Measurements from ENCODE around the gene PTTG1IP. TPM values are rescaled to one million over a fixed set of nuclear protein-coding genes. Genes with fewer than 3 reads are reported as not detected.

The PTTG1IP gene
- total RNA-seq, 1 donor from 2014 or later: 81.9 TPM

DNA sequence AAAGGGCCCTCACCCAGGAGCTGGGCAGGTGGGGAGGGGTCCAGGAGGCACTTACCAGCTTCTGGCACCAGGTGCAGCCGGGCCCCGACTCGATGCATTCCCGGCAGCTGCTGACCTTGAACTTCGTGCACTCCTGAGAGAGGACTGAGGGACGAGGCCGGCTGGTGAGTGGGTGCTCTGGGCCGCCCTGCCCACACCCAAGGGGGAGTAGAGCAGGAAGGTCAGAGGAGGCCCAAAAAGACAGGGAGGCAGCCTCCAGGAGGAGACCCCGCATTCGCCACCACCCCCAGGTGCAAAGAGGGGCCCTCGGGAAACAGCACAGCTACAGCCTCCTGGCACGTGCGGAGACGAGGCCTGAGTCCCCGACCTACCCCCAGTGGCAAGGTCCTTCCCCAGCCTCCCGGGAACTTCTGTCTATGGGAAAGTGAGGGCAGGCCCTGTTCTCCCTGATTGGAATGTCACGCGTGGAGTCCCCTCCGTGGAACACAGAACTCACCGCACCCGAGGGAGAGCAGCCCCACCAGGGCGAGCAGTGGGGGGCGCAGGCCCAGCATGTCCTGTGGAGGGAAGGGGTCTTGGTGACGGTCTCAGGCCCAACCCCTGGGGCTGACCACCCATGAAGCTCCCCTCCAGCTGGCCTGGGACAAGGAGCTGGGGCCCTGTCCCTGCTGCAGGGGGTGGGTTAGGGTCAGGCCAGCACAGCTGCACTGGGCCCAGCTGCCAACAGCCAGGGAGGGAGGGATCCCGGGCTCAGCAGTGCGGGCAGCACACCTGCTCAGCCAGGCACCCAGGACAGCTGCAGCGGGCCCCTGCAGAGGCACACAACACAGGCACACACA lies 37.0 kb upstream of the PTTG1IP start:
- intact Hi-C loops (cut with micrococcal nuclease): loop anchor here (5.0 kb wide), 1 partner anchor 38 kb away; the partner anchor contains the start of gene PTTG1IP

DNA sequence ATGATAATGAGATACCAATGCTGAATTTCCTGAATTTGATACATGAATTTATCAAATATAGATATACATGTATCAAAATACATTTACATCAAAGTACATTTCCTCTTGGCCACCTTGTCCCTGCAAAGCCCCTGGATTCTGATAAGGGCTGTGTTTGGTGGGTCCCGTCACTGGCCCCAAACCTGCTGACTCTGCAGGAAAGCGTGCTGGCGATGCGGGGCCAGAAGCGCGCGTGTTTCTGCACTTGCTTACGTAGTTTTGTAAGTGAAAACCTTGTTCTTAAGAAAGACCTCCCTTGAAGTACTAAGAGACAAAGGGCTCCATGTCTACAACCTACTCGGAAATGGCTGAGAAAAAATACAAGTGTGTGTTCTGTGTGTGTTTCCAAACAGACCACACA lies 36.2 kb upstream of the PTTG1IP start:
- intact Hi-C loops (cut with micrococcal nuclease): loop anchor here (5.0 kb wide), 1 partner anchor 37 kb away; the partner anchor contains the start of gene PTTG1IP

DNA sequence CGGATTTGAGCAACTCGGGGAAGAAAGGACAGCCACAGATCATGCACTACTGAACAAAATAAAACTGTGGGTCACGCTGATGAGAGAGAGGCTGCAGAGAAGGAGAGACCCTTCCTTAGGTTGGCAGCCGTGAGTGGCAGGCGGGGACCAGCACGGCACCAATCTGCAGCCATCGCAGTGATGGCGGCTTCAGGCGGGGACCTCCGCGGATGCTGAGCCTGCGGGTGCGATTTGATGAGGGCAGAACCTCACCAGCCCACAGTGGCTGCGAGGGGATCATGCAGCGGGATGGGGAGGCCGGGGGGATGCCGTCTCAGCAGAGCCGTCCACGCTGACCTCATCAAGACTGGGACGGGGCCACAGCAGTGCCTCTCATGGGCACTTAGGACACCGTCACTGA lies 35.4 kb upstream of the PTTG1IP start:
- intact Hi-C loops (cut with micrococcal nuclease): no loop called here

DNA sequence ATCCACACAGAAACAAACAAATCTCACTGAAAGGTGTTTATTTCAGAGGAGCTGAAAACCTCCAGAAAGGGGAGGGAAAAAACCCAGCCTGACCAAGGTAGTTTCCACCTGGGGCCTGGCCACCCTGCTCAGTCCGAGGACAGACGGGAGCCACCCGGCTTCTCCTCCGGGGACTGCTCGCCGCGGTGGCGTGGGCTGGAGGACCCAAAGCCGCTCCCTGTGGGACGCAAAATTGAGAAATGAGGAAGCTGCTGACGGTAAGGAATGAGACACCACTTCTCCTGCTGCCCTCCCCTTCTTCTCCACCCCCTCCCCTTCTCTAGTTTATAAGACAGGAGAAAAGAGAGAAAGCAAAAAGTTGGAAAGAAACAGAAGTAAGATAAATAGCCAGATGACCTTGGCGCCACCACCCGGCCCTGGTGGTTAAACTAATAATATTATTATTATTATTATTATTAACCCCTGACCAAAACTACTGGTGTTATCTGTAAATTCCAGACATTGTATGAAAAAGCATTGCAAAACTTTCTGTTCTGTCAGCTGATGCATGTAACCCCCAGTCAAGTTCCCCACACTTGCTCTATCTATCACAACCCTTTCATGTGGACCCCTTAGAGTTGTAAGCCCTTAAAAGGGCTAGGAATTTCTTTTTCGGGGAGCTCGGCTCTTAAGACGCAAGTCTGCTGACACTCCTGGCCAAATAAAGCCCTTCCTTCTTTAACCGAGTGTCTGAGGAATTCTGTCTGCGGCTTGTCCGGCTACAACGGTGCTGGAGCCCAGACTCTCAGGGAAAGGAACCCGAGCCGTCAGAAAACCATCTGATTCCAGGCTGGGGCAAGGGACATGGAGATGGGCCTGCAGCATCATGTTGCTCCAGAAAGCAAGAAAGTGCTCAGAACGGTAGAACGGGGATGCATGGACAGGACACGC lies 34.7 kb upstream of the PTTG1IP start:
- intact Hi-C loops (cut with micrococcal nuclease): no loop called here

DNA sequence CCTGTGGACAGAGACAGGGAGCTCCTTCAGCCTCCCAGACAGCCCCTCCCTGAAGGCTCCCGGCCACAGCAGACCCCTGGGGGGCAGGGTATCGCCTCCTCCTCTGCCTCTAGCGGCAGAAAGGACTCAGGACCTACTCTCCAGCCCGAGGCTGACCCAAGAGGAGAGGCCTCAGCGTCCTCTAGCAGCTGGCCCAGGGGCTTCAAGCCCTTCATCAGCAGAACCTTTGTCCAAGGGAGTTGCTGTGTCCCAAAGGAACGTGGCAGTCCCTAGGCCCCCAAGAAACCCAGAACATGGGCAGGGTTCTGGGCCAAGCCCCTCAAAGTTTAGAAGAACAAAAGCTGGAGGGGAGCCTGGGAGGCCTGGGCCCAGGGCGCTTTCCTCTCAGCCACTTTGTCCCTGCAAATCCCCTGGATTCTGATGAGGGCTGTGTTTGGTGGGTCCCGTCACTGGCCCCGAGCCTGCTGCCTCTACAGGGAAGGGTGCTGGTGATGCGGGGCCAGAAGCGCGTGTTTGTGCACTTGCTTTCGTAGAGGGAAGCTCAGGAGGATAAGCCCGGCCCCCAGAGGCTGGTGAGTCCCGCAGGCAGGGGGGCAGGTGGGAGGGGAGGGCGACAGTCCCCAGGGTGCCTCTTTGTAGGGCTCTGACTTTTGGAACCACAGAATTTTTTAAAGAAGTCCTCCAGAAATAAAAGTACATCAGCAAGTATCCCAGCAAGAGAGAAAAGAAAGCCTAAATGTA lies 33.9 kb upstream of the PTTG1IP start:
- intact Hi-C loops (cut with micrococcal nuclease): no loop called here

DNA sequence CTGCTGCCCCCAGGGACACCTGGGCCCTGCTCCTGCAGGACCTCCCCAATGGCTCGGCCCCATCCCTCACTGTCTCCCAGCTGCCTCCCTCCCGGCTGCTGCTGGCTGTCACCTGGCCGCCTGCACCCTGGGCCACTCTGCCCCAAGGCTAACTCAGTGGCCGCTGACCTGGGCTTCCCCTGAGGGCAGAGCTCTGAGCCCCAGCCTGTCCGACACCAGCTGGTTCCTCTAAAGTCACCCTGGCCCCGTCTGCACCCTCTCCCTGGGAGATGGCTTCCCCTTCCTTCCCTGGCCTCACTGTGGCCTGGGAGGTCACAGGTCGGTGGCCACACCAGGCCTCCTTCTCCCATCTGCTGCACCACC lies 32.2 kb upstream of the PTTG1IP start:
- intact Hi-C loops (cut with micrococcal nuclease): no loop called here

DNA sequence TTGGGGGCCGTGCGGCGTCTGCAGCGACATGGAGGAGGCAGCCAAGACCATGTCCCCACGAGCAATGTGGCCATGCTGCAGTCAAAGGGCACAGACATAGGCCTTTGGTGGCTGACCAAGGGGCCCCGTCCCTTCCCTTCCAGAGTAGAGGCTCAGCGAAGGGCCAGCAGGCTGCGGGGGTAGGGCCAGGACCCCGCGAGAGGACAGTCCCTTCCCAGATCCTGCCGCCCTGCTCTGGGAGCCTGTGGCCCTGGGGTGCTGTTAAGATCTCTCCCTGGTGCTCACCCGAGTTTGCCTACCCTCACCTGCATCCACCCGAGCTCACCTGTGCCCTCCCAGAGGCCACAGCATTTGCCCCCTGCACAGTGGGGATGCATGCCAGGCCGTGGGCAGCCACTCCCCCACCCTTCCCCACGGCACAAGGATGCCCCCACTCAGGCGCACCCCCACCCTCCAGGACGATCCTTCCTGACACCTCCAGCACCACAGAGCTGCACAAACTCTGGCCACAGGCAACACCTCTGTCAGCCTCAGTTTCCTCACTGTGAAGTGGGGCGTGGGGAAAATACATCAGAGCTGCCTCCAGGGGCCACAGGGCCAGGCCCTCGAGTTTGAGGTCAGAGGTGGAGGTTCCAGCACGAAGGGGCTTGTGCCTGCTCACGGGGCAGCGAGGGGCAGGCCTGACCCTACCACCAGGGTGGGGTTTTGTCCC lies 31.7 kb upstream of the PTTG1IP start:
- intact Hi-C loops (cut with micrococcal nuclease): no loop called here

DNA sequence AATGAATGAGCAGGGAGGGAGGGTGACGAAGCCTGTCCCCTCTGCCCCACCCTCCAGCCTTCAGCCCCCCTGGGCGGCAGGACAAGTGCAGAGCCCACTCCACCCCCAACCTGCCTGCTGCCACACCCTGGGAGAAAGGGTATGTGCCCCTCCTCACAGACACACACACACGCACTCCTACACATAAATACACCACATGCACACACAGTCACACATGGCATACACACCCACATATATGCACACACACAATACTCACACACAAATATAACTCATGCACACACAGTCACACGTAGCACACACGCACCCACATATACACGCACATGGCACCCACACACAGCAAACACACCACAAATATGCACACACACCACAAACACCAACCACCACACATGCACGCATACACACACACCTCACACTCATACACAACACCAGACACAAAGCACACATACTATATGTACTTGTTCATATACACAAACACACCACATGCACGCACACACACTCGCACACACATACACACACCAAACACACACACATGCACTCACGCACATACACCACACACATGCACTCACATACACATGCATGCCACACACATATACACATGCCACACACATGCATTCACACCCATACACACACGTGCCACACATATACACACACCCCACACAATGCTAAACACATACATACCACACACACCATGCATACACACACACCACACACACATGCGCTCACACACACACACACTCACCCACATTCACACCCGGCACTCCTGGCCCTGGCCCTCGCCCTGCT lies 30.8 kb upstream of the PTTG1IP start:
- intact Hi-C loops (cut with micrococcal nuclease): no loop called here

DNA sequence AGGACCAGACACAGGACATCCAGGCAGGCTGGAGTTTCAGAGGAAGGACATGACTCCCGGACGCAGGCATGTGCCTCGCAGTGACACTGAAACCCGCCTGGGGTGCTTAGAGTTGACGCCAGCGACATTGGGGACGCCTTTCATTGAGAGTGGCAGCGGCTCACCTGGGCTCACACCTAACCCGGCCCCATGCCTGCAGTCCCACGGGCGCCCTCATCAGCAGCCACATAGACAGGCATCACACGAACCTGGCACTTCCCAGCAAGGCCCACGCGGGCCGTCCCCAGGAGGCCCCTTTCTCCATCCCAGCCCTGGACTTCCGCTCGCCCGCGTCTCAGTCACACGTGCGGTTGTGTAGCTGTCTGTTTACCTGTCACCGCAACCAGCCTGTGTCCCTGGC lies 30.2 kb upstream of the PTTG1IP start:
- intact Hi-C loops (cut with micrococcal nuclease): no loop called here

DNA sequence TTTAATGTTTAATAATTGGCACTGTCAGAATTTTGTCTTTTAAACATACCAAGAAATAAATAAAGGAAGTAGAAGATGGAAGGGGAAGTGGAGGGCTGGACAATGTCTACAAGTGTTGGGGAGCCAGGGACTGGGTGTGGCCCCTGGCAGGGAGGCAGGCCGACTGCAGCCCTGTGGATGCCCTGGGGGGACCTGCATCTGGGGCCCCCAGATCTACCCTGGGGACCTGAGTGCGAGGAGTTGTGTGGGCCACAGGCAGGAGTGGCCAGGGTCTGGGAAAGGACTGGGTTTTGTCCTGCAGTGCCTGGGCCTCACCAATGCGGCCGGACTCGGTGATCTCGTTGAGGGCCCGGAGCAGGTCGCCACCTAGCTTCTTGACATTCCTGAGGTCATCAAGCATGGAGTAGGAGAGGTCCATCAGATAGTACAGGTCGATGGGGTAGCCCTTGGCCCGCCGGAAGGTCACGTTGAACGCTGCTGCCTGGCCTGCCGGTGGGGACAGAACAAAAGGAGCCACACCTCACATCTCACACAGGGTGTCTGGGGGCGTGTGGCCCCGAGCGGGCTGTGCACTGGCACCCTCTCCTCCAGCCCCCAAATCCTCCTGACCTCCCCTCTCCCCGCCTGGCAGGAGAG lies 29.7 kb upstream of the PTTG1IP start:
- intact Hi-C loops (cut with micrococcal nuclease): no loop called here

DNA sequence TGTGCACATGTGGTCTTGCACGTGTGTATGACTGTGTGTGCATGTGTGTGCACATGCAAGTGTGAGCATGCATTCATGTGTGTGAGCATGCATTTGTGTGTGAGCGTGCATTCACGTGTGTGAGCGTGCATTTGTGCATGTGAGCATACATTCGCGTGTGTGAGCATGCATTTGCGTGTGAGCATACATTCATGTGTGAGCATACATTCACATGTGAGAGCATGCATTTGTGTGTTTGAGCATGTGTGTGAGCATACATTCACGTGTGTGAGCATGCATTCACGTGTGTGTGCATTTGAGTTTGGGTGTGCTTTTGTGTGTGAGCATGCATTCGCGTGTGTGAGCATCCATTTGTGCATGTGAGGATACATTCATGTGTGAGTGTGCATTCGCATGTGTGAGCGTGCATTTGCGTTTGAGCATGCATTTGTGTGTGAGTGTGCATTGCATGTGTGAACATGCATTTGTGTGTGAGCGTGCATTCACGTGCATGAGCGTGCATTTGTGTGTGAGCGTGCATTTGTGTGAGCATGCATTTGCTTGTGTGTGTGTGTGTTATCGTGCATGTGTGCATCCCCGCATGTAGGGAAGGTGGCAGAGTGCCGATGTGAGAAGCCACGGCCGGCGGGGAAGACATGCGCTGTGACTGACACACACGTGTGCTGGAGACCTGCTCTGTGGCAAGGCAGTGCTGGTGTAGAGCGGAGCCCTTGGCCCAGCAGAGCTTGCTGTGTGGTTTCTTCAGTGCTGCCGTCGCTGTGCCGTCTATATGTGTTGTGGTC lies 29.0 kb upstream of the PTTG1IP start:
- intact Hi-C loops (cut with micrococcal nuclease): no loop called here

DNA sequence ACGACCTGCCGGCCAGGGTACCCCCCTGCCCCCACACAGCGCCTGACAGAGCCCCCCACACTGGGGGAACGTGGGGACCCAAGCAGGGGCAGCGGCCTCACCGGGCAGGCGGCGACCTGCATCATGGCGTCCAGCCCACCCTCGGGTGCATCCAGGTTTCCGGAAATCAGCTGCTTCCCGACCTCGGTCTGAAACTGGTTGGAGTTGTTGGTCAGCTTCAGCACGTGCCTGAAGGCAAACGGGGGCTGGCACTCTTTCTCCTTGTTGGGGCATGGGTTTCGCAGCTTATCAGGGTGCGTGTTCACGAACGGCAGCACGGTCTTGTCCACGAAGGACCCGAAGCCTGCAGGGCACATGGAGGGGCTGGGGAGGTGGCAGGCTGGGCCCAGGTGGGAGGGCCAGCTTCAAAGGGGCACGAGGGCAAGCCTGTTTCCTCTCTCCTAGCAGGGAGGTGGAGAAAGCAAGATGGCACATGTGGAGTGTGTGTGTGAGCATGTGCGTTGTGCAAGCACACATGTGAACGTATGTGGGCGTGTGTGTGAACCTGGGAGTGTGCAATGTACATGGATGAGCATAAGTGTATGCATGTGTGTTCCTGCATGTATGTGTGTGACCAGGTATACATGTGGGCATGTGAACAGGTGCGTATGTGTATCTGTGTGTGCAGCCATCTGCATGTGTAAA lies 28.0 kb upstream of the PTTG1IP start:
- intact Hi-C loops (cut with micrococcal nuclease): no loop called here

DNA sequence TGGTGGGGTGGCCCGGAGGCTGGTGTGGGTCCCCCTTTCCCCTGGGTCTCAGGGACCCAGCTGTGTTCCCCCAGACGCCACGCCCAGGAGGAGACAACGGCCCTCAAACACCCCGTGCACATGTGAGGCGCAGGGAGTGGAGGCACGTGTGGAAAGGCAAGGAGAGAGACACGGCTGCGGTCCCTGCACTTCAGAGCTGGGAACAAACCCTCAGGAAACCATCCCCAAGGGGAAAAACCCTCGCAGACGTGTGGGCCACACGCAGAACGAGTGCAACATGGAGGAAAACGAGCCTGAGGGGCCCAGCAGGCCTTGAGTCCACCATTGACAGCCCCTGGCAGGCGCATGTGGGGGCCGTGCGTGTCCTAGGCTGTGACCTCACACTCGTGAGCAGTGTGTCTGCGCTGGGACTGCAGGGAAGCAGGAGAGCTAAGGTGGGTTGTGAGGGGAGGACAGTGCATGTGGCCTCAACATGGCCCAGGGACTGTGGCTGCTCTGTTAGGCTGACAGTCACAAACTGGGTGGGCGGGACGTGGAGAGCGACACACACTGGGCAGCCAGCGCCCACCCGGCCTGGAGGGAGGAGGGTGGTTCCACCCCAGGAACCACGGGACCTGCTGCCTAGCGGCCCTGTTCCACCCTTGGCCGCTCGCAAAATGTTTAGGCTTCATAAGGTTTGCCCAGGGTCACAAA lies 27.2 kb upstream of the PTTG1IP start:
- intact Hi-C loops (cut with micrococcal nuclease): no loop called here

DNA sequence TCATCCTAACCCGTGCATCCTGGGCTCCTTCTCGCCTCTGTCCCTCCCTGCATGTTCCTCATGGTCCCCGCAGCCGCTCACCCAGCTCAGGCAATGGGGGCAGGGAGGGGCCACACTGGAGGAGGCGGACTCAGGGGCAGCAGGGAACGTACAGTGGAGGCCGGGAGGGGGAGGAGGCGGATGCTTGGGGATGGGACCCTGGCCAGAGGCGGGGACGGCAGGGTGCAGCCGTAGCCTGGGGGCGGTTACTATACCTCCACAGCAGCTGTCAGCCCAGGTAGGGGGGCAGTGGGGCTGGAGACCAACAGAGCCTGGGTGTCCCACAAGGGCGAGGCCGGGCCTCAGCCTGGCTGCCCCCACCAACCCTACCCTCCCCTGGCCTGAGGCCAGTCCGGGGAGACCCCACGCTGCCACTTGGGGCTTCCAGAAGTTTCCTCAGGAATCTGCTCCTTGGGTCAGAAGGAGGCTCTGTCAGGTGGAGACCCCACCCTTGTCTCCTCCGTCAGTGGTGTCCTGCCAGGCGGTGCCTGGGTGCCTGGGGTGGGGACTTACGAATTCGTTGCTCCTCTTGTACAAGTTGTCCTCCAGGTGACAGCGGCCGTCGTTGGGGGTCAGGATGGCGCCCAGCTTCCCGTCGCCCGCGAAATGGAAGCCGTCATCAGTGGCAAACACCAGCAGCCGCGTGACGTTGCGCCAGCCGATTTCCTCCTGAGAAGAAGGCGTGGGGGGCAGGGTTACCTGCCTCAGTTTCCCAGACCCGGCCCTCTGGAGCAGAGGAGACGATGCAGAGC lies 26.5 kb upstream of the PTTG1IP start:
- intact Hi-C loops (cut with micrococcal nuclease): no loop called here

DNA sequence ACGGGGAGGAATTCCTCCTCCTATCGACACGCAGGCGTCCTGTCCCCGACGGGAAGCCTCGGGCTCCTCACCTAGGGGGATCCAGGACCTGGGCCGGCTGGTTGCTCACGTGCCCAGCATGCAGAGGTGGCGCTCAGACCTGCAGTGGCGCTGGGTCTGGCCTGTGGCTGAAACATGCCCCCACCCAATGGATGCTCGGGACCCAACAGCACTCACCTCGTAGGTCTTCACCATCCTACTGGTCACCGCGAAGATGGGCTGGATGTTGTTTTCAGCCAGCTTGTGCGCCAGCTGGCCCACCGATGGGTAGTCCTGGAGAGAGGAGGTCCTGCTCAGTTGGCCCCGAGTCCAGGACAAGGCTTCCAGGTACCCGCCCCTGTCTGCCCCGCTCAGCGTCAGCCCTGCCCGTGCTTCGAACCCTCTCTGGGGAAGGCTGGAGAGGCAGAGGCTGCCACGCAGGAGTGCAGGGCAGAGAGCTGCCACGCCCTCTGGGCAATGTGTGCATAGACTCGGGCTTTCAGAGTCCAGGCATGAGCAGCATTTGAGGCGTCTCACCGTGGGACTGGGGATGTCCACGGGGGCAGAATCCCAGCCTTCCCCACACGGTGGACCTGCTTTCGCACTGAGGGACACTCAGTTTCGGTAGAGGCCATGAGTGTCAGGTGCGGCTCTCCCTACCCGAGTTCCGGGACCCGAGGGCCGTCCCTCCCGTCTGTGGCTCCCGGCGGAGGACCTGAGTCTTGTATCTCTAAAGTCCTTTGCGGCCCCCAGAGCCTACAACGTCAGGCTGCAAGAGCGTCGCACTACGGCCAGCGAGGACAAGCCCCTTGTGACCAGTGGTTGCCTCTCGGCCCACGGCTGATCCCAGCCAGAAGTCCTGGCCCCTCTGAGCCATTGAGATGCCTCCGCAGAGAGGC lies 25.6 kb upstream of the PTTG1IP start:
- intact Hi-C loops (cut with micrococcal nuclease): no loop called here

DNA sequence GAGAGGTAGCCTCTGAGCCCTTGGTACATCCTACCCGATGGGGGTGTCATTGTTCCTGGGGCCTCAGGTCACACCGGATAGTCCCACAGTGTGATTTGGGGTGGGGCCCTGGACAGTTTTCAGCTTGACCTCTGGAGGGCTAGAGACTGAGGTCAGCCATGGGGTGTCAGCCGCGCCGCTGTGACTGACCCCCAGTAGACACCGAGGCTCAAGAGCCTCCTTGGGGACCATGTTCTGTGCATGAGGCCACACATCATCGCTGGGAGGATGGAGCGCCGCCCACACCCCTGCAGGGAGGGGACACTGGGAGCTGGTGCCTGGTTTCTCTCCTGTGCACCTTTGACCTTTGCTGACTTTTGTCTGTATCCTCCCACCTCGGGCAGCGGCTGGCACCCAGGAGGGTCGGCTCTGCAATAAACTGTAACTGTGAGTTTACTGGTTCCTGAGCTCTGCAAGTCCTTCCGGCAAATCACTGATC lies 24.6 kb upstream of the PTTG1IP start:
- intact Hi-C loops (cut with micrococcal nuclease): no loop called here

Measured in T-helper 2 cell treated with Interferon-gamma antibody and Interleukin-4, amounts not matched to agents 100 ng/mL and 5 ng/mL, for 36 hours (primary cell).